ENCODE results near the gene UFD1. TPM values are rescaled to one million over a fixed set of nuclear protein-coding genes. Genes with fewer than 3 reads are reported as not detected.

Gene UFD1
- total and polyA plus RNA-seq, 2 donors (not counting 1 experiment from before 2014, with no cell fraction given): 41.3 to 86.2 TPM

DNA sequence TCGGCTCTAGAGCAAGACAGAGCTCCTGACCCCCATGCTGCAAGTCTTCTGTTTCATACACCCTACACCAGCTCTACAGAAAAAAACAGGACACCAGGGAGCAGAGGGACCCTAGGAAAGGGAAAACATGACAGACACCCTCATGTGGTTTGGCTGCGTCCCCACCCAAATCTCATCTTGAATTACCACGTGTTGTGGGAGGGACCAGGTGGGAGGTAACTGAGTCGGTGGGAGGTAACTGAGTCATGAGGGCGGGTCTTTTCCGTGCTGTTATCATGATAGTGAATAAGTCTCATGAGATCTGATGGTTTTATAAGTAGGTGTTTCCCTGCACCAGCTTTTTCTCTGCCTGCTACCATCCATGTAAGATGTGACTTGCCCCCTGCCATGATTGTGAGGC is 24.8 kb downstream of the UFD1 start:
- Histone ChIP-seq H4K20me1 (ENCODE audit: control insufficient read depth, extremely low read depth, insufficient read depth, low read length) (no peaks in the 10 kb centered on the region), H2AFZ (ENCODE audit: low read length) (no peak overlapping the region), H3K36me3 (ENCODE audit: control insufficient read depth, insufficient read depth, low read length) (peaks cover 22% of the 10 kb centered on the region), H3K4me3 (replicated peaks in 1 of 4; ENCODE audit: control extremely low read depth in 1 of 4, insufficient read depth in 1 of 4, low read depth in 3 of 4, low read length in 4 of 4) (no peak overlapping the region), H3K4me2 (ENCODE audit: extremely low read depth, insufficient read depth, low read length) (no peak overlapping the region), H3K79me2 (ENCODE audit: control insufficient read depth, insufficient read depth, low read length) (no peaks in the 10 kb centered on the region), H3K27me3 (ENCODE audit: control insufficient read depth, insufficient read depth, low read length) (no peaks in the 10 kb centered on the region), H3K4me1 (ENCODE audit: control insufficient read depth, extremely low read depth, insufficient read depth, low read length) (peaks cover 3% of the 10 kb centered on the region), H3K9ac (ENCODE audit: insufficient read depth, low read length) (no peak overlapping the region), H3K27ac (ENCODE audit: insufficient read depth, low read length) (no peak overlapping the region), H3K9me3 (ENCODE audit: control insufficient read depth, insufficient read depth, low read depth, low read length) (no peaks in the 10 kb centered on the region)
- no peak for TF ChIP-seq CTCF (conservative IDR thresholded peaks at IDR 0.05 in 1 of 2, IDR thresholded peaks at IDR 0.05 in 1 of 2; ENCODE audit: low read depth in 1 of 2, low read length in 2 of 2)
- DNase-seq (ENCODE audit: low read depth in 2 of 2): no peak

DNA sequence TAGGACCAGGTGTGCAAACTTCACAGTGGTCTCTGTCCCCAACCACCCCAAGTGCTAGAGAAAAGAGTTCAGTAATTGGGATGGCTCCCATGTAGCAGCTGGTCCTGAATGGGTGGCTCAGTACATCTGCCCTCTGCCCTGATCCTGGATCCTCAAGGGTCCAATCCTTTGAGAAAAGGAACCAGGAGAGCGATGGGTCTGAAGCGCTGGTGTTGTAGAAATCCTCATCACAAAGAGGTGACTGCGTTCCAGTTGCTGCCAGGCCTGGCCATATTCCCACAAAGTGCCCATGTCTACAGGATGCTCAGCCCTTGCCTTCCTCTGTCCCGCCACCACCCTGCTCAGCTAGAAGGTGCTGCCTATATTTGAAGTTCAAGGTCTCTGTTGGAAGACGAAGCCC is 25.3 kb downstream of the UFD1 start:
- no peak overlapping the region for H2AFZ ChIP-seq (ENCODE audit: low read length)
- H3K36me3 ChIP-seq (ENCODE audit: control insufficient read depth, insufficient read depth, low read length): peaks cover 22% of the 10 kb centered on the region
- H3K27me3 ChIP-seq (ENCODE audit: control insufficient read depth, insufficient read depth, low read length): no peaks in the 10 kb centered on the region
- H3K4me3 ChIP-seq (replicated peaks in 1 of 4; ENCODE audit: control extremely low read depth in 1 of 4, insufficient read depth in 1 of 4, low read depth in 3 of 4, low read length in 4 of 4): no peak overlapping the region
- H4K20me1 ChIP-seq (ENCODE audit: control insufficient read depth, extremely low read depth, insufficient read depth, low read length): no peaks in the 10 kb centered on the region
- H3K27ac ChIP-seq (ENCODE audit: insufficient read depth, low read length): no peak overlapping the region
- H3K9me3 ChIP-seq (ENCODE audit: control insufficient read depth, insufficient read depth, low read depth, low read length): no peaks in the 10 kb centered on the region
- no peaks in the 10 kb centered on the region for H3K79me2 ChIP-seq (ENCODE audit: control insufficient read depth, insufficient read depth, low read length)
- H3K4me2 ChIP-seq (ENCODE audit: extremely low read depth, insufficient read depth, low read length): no peak overlapping the region
- DNase-seq (ENCODE audit: low read depth in 2 of 2): no peak
- no peak overlapping the region for H3K9ac ChIP-seq (ENCODE audit: insufficient read depth, low read length)
- peaks cover 3% of the 10 kb centered on the region for H3K4me1 ChIP-seq (ENCODE audit: control insufficient read depth, extremely low read depth, insufficient read depth, low read length)
- TF ChIP-seq EZH2 (IDR thresholded peaks at IDR 0.05; ENCODE audit: low read length, missing control alignments) (no peak), CTCF (conservative IDR thresholded peaks at IDR 0.05 in 1 of 2, IDR thresholded peaks at IDR 0.05 in 1 of 2; ENCODE audit: low read depth in 1 of 2, low read length in 2 of 2) (no peak)

DNA sequence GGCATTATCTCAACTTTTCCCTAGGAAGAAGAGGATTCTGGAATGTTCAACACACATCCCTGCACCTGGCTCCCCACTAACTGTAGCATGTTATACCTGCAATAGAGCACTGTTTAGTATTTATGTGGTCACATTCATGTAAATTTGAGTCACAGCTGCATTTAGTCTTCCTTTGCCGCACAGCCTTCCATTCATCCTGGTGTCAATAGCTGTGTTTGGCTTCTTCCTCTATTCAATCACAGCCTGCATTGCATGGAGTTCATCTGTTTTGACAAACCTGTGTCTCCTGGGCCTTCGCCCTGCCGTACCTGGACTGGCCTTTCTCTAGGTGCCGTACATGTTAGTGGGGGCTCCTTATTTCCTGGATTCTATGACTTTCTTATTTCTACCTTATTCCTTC is 27.4 kb downstream of the UFD1 start:
- TF ChIP-seq EZH2 (IDR thresholded peaks at IDR 0.05; ENCODE audit: low read length, missing control alignments) (no peak), CTCF (conservative IDR thresholded peaks at IDR 0.05 in 1 of 2, IDR thresholded peaks at IDR 0.05 in 1 of 2; ENCODE audit: low read depth in 1 of 2, low read length in 2 of 2) (no peak)
- H3K27ac ChIP-seq (ENCODE audit: insufficient read depth, low read length): no peak overlapping the region
- no peak overlapping the region for H3K4me2 ChIP-seq (ENCODE audit: extremely low read depth, insufficient read depth, low read length)
- no peaks in the 10 kb centered on the region for H3K9me3 ChIP-seq (ENCODE audit: control insufficient read depth, insufficient read depth, low read depth, low read length)
- no peak overlapping the region for H3K9ac ChIP-seq (ENCODE audit: insufficient read depth, low read length)
- H4K20me1 ChIP-seq (ENCODE audit: control insufficient read depth, extremely low read depth, insufficient read depth, low read length): no peaks in the 10 kb centered on the region
- no peak for DNase-seq (ENCODE audit: low read depth in 2 of 2)
- H2AFZ ChIP-seq (ENCODE audit: low read length): no peak overlapping the region
- no peaks in the 10 kb centered on the region for H3K27me3 ChIP-seq (ENCODE audit: control insufficient read depth, insufficient read depth, low read length)
- peaks cover 5% of the 10 kb centered on the region for H3K4me1 ChIP-seq (ENCODE audit: control insufficient read depth, extremely low read depth, insufficient read depth, low read length)
- peaks cover 16% of the 10 kb centered on the region for H3K36me3 ChIP-seq (ENCODE audit: control insufficient read depth, insufficient read depth, low read length)
- peaks cover 5% of the 10 kb centered on the region for H3K79me2 ChIP-seq (ENCODE audit: control insufficient read depth, insufficient read depth, low read length)
- no peak overlapping the region for H3K4me3 ChIP-seq (replicated peaks in 1 of 4; ENCODE audit: control extremely low read depth in 1 of 4, insufficient read depth in 1 of 4, low read depth in 3 of 4, low read length in 4 of 4)

Measured in fibroblast of lung (primary cell).